Measurements from ENCODE around the gene TTF2. TPM values are rescaled to one million over a fixed set of nuclear protein-coding genes. Genes with fewer than 3 reads are reported as not detected.

The TTF2 gene
- total and polyA plus RNA-seq, 2 of the 8 experiments (the other 6 are each of a cell fraction or from before 2014, with no cell fraction given) = 16.9 to 89.6 TPM

- Histone ChIP-seq H4K8ac (ENCODE audit: extremely low read depth, insufficient read depth, low read length) (no peak overlapping the region), H3K9ac (replicated peaks in 1 of 4; ENCODE audit: extremely low read depth in 1 of 4, low read depth in 3 of 4, low read length in 3 of 4) (no peak overlapping the region), H3K9me3 (ENCODE audit: insufficient read depth in 2 of 2, low read depth in 1 of 2, low read length in 1 of 2) (no peaks in the 10 kb centered on the region), H3K4me2 (ENCODE audit: insufficient read depth in 1 of 2, low read depth in 2 of 2, low read length in 2 of 2) (no peak overlapping the region), H3K4me1 (replicated peaks in 1 of 4; ENCODE audit: control insufficient read depth in 3 of 4, insufficient read depth in 4 of 4, low read length in 3 of 4) (peaks cover 4 to 12% (median 7%) of the 10 kb centered on the region in 4 experiments), H2BK5ac (ENCODE audit: low read depth, low read length) (no peak overlapping the region), H3K56ac (replicated peaks; ENCODE audit: insufficient read length, low read depth, low read length) (no peak overlapping the region), H3K4me3 (ENCODE audit: extremely low read depth in 1 of 4, insufficient read depth in 2 of 4, low read depth in 3 of 4, low read length in 4 of 4) (no peak overlapping the region), H3K18ac (ENCODE audit: extremely low read depth, low read length) (no peak overlapping the region), H3K27me3 (replicated peaks in 1 of 4; ENCODE audit: control insufficient read depth in 3 of 4, extremely low read depth in 1 of 4, insufficient read depth in 3 of 4, low read length in 3 of 4) (no peaks in the 10 kb centered on the region), H2BK20ac (ENCODE audit: low read length) (no peak overlapping the region), H3K79me1 (ENCODE audit: low read depth, low read length) (no peaks in the 10 kb centered on the region), H2BK12ac (ENCODE audit: low read depth, low read length) (no peak overlapping the region), H4K91ac (replicated peaks; ENCODE audit: insufficient read length, low read length) (no peak overlapping the region), H4K5ac (ENCODE audit: insufficient read length, low read depth, low read length) (no peak overlapping the region), H3K23me2 (ENCODE audit: low read depth, low read length) (peaks cover 5% of the 10 kb centered on the region), H3K4ac (replicated peaks; ENCODE audit: insufficient read length, low read depth, low read length) (no peak overlapping the region), H3K36me3 (ENCODE audit: control insufficient read depth in 2 of 4, insufficient read depth in 4 of 4, low read length in 3 of 4) (peaks cover 13 to 61% (median 41%) of the 10 kb centered on the region in 4 experiments), H2BK15ac (ENCODE audit: low read length) (no peak overlapping the region), H2BK120ac (replicated peaks; ENCODE audit: low read depth, low read length) (no peak overlapping the region), H3K23ac (ENCODE audit: insufficient read length) (no peak overlapping the region), H3K14ac (ENCODE audit: insufficient read length) (no peak overlapping the region), H3K79me2 (ENCODE audit: control insufficient read depth in 1 of 2, insufficient read depth in 2 of 2, low read length in 2 of 2) (no peaks in the 10 kb centered on the region; a peak in 1 of 4 replicates), H3K27ac (ENCODE audit: low read depth, low read length) (no peak overlapping the region), H2AK5ac (ENCODE audit: low read depth, low read length) (no peak overlapping the region), H4K20me1 (replicated peaks in 1 of 2; ENCODE audit: control insufficient read depth in 1 of 2, insufficient read depth in 2 of 2, low read length in 2 of 2) (peaks cover 0 to 4% of the 10 kb centered on the region in 2 experiments), H2AFZ (ENCODE audit: low read length) (no peak overlapping the region)
- ChIA-PET POLR2A (ENCODE audit: partially characterized antibody) (interaction anchor here (1.6 kb wide), 1 partner anchor 35 kb away, joined by 5 read pairs; no protein-coding TSS in a partner anchor), CTCF (ENCODE audit: partially characterized antibody) (interaction anchor here (0.6 to 3.0 kb wide), 5 partner anchors 18 to 168 kb away, joined by 3 to 26 read pairs (median 3); no protein-coding TSS in a partner anchor)
- no peak for TF ChIP-seq MAX (IDR thresholded peaks at IDR 0.05)
- TF ChIP-seq TCF12 (IDR thresholded peaks at IDR 0.05; ENCODE audit: low read depth, low read length) = no peak
- no peak for TF ChIP-seq CTBP2 (IDR thresholded peaks at IDR 0.05; ENCODE audit: borderline replicate concordance, insufficient read depth, insufficient read length, low read length)
- no peak for TF ChIP-seq SAP30 (IDR thresholded peaks at IDR 0.05; ENCODE audit: insufficient read depth, insufficient replicate concordance, low read length)
- no peak for TF ChIP-seq POLR2A (IDR thresholded peaks at IDR 0.05; ENCODE audit: control extremely low read depth in 1 of 2, low read depth in 2 of 2, low read length in 2 of 2)
- no peak for TF ChIP-seq BCL11A (IDR thresholded peaks at IDR 0.05; ENCODE audit: low read depth in 2 of 2, low read length in 2 of 2)
- TF ChIP-seq SIX5 (IDR thresholded peaks at IDR 0.05; ENCODE audit: low read depth, low read length) = no peak
- TF ChIP-seq CREB1 (IDR thresholded peaks at IDR 0.05) = no peak
- no peak for DNase-seq (ENCODE audit: low read depth in 1 of 2, low spot score in 2 of 2)
- 97% methylated on average over 3 of the region's 3 CpGs; no CpG with 5 or more reads in 1 of the 2 experiments for WGBS, 2 experiments (ENCODE audit: extremely low coverage in 1 of 2, insufficient coverage in 1 of 2, insufficient read length in 1 of 2, insufficient replicate concordance in 2 of 2, low coverage in 1 of 2, low lambda C conversion rate in 2 of 2, missing lambda C conversion rate in 1 of 2)
- FAIRE-seq = no peak
Observed at GRCh38 chr1:117116784-117117130, 56.6 kb downstream of the TTF2 start.
